Right lung (tissue), 5 donors: ENCODE data around the gene DNAJC5. TPM values are rescaled to one million over a fixed set of nuclear protein-coding genes. Genes with fewer than 3 reads are reported as not detected.
"Not testable (repeated sequence)": the region's sequence is repeated elsewhere in the genome, so short reads cannot be mapped to it uniquely, and the experiment has no call there.

Source experiments
- DNase-seq, 2 donors: peaks; one replicate each; pipeline ENCODE4 v3.0.0-alpha.2; 2013
- polyA plus RNA-seq, 5 donors: library from polyadenylated mRNA; unstranded; fragments of 120-200 nt; gene quantifications; one replicate each; pipeline versions ENCODE4 v1.2.1 to v1.2.3, GENCODE V29; 2013; ENCODE audit warnings: inconsistent platforms in 1 of 5, low replicate concordance in 1 of 5; ENCODE audit not compliant: insufficient read length in 5 of 5, insufficient read depth in 1 of 5

DNAJC5 gene
- polyA plus RNA-seq, 5 donors, result 16.2 to 32.5 (median 22.3) TPM

DNA sequence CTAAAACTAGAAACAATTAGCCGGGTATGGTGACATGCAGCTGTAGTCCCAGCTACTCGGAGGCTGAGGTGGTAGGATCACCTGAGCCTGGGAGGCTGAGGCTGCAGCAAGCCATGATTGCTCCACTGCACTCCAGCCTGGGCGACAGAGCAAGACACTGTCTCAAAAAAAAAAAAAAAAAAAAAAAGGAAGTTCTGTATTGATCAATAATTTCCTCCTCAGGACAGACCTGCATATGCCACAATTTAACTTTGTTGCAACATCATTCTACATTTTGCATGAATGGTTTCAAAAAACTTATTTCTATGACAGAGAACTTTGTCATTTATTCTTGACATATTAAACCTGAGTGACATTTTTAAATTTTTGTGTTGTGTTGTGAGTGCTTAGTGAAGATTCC, 5.5 kb downstream of the DNAJC5 start:
- DNase-seq, result no peak

DNA sequence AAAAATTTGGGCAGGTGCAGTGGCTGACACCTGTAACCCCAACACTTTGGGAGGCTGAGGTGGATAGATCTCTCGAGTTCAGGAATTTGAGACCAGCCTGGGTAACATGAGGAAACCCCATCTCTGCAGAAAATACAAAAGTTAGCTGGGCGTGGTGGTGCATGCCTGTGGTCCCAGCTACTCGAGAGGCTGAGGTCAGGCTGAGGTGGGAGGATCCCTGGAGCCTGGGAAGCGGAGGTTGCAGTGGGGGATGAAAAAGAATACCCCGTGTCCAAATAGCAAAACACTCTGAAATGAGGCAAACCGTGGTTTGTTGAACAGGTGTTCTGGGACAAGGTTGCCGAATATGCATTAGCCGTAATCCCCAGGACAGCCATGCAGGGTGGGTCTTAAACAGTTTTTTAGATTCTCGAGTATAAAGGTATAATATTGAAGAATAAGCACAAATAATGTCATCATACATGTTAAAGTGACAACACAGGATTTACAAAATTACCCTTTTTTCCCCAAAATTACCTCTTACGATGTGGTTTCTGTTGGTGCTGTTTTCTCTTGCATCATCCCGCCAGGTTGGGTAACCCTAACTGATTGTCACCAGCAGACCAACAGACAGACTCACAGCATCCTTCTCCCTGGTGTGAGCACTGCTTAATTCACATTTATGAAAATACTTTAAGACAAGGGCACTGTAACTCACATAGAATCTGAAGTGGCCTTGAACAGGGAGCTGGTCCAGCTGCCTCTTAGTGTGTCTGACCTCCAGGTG, 9.1 kb downstream of the DNAJC5 start:
- no peak for DNase-seq

DNA sequence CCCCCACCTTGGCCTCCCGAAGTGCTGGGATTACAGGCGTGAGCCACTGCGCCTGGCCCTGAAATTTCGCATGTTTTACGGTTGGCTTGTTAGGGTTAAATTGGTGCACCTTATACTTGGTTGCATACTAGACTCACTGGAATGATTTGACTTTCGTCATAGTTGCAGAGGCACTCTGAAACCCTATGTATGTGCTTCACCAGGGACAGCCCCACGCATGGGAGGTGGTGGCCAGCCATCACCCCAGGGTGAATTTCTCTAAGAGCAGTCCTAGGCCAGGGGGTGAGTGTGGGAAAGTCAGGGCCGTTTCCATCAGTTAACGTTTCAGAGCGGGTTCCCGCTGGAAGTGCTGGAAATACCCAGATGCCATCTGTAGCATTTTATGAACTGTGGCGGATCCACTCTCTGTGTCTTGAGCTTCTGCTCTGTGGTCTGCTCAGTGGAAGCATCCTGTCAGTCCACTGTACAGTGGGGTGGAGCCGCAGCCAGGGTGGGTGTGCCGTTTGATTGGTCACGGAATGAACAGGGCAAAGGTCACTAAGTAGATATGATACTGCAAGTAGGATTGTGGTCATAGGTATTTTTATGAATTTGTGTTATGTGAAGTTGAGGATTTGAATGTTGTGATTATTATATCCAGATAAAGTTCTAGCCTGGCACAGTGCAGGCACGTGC, 13.2 kb downstream of the DNAJC5 start:
- no peak for DNase-seq

DNA sequence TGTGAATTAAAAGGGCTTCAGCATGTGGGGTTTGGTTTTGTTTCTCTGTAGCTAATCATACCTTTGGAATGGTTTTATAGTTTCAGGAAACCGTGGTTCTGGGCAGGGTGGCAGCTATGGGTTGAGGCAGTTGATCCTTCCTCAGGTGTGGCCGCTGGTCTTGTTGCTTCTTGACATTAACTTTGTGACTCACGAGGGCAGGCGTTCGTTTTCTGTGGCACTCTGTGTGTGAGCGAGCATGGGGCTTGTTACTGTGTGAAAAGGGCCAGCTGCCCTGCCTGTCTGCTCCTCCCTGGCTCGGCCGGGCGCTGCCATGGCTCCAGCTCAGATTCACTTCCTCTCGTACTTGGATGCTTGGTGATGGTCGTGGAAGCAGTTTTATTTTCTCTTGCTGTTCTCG, 16.2 kb downstream of the DNAJC5 start:
- DNase-seq, result no peak

DNA sequence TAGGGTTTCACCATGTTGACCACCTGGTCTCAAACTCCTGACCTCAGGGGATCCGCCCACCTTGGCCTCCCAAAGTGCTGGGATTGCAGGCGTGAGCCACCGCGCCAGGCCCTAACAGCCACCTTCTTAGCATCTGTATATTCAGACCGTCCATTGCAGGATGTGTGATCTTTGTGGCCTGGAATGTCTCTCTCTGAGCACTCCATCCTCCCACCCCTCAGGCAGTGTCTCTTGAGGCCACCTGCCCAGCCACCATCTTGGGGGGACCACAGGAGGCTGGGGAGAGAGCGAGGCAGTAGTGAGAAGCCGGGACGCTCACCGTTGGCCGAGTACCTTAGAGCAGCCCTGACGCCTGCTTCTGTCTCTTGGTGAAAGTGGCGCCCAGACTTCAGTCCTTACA, 18.8 kb downstream of the DNAJC5 start:
- DNase-seq, result no peak

DNA sequence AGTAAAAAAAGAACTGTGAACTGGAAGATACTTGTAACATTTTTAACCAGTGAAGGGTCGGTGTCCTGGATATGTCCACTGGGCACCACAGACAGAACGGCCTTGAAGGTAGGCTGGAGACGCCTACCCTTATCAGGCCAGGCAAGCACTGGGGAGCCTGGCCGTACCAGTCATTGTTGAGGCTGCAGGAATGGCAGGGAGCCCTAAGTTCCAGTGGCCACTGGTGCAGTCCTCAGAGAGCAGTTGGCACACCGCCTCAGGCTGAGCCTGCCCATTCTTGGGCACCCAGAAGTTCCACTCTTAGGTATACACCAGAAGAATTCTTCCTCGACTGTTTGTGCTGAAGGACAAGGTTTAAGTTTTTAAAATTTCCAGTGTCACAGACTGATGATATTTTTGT, 20.5 kb downstream of the DNAJC5 start:
- no peak for DNase-seq

DNA sequence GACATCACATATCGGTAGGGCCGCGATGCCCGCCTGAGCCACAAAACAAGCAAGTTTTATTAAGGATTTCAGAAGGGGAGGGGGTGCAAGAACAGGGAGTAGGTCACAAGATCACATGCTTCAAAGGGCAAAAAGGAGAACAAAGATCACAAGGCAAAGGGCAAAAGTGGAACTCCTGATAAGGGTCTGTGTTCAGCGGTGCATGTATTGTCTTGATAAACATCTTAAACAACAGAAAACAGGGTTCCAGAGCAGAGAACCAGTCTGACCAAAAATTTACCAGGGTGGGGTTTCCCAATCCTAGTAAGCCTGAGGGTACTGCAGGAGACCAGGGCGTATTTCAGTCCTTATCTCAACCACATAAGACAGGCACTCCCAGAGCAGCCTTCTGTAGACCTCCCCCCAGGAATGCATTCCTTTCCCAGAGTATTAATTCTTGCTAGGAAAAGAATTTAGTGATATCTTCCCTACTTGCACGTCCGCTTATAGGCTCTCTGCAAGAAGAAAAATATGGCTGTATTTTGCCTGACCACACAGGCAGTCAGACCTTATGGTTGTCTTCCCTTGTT, 21.5 kb downstream of the DNAJC5 start:
- not testable (repeated sequence) for DNase-seq

DNA sequence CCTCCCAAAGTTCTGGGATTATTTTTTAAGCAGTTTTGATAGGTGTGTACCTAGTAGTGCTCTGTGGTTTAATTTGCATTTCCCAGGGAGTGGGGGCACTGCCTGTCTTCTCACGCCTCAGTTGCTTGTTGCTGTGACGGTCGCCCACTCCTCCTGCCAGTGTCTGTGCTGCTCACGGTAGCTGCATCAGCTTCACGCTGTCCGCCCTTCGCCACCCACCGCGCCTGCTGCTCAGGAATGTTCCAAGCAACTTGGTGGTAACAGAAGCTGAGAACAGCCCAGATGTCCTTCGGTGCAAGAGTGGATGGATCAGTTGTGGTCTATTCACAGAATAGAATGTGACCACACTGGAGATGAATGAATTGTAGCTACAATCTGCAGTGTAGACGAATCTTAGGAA, 22.9 kb downstream of the DNAJC5 start:
- no peak for DNase-seq

DNA sequence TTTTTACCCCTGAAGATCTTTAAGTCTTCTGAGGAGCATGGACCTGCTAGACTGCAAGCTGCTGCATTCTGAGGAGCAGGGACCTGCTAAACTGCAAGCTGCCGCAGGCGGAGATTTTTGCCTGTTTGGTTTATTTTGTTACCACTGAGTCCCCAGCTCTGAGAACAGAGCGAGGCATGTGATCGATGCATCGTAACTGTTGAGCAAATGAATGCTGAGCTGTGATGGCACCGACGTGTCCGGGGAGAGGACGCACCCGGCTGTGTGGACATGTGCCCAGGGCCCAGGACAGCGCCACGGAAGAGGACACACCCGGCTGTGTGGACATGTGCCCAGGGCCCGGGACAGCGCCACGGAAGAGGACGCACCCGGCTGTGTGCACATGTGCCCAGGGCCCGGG, 24.2 kb downstream of the DNAJC5 start:
- no peak for DNase-seq

DNA sequence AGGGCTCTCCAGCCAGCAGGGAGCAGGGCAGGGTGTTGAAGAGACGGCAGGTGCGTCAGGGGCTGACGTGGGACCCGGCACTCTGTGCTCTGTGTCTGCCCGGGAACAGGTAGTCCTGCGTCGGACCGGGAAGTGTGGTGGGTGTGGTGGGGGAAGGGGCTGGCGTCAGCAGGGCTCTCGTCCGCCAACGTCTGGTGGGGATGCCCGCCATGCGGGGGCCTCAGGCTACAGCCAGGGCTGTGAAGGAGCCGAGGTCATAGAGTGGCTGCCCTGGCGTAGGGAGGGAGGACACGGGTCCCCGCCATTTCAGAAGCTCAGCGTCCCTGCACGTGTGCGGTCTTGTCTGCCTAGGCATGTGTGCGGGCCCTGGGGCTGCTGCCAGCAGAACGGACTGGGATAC, 25.3 kb downstream of the DNAJC5 start:
- no peak for DNase-seq

DNA sequence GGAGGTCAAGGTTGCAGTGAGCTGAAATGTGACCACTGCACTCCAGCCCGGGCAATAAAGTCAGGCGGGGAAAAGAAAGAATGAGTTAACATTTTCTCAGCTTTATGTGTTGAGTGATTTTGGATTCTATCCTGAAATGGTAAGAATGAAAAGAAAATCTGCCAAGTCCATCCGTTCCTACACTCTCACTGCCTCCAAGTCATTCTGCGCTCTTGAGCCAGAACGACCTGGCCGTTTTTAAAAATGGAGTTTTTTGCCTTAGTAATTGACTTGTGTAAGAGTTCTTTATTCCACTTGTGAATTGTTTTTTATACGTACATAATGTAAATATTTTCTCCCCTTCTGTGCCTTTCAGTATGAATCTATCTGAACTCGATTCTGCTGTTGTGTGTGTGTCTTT, 28.7 kb downstream of the DNAJC5 start:
- DNase-seq, result no peak

DNA sequence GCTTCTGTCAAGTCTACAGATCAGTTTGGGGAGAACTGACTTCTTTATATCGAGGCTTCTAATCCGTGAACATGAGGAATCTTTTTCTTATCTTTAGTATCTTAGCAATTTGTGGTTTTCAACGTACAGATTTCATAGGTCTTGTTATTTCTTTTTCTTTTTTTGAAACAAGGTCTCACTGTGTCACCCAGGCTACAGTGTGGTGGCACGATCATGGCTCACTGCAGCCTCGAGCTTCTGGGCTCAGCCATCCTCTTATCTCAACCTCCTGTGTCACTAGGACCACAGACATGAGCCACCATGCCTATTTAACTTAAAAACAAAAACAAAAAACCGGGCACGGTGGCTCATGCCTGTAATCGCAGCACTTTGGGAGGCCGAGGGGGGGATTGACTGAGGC, 29.3 kb downstream of the DNAJC5 start:
- no peak for DNase-seq

DNA sequence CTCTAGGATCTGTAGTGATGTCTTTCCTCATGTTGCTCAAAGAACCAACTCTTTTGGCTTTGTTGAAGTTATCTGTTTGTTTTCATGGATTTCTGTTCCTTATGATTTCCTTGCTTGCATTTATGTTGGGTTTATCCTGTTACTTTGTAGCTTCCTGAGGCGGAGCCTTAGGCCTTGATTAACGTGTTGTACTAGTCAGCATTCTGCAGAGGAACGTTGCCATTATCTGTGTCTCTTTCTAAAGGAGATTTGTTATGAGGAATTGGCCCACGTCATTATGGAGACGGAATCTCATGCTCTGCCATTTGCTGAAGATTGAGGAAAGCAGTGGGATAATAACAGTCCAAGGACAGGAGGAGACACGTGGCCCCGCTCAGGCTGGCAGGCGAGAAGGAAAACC, 31.4 kb downstream of the DNAJC5 start:
- no peak for DNase-seq

DNA sequence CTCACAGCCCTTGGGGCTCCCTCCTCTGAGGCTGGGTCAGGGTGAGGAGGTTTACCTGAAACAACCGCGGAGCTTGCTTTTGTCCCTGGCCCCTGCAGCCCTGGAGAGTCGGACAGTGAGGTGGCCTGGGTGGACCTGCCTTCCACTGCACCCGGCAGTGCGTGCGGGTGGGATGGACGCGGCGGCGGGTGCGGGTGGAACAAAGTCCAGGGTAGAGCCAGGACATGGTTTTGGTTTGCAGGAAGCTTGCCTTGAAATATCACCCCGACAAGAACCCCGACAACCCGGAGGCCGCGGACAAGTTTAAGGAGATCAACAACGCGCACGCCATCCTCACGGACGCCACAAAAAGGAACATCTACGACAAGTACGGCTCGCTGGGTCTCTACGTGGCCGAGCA, 34.1 kb downstream of the DNAJC5 start:
- no peak for DNase-seq

DNA sequence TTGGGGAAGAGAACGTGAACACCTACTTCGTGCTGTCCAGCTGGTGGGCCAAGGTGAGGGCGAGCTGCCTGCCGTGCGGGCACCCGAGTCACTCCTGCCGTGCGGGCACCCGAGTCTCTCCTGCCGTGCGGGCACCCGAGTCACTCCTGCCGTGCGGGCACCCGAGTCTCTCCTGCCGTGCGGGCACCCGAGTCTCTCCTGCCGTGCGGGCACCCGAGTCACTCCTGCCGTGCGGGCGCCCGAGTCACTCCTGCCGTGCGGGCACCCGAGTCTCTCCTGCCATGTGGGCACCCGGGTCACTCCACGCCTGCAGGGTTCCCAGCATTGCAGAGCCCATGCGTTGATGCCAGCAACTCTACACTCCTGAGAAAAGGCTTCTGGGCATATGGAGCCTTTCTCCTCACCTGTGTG, 34.6 kb downstream of the DNAJC5 start:
- not testable (repeated sequence) for DNase-seq

DNA sequence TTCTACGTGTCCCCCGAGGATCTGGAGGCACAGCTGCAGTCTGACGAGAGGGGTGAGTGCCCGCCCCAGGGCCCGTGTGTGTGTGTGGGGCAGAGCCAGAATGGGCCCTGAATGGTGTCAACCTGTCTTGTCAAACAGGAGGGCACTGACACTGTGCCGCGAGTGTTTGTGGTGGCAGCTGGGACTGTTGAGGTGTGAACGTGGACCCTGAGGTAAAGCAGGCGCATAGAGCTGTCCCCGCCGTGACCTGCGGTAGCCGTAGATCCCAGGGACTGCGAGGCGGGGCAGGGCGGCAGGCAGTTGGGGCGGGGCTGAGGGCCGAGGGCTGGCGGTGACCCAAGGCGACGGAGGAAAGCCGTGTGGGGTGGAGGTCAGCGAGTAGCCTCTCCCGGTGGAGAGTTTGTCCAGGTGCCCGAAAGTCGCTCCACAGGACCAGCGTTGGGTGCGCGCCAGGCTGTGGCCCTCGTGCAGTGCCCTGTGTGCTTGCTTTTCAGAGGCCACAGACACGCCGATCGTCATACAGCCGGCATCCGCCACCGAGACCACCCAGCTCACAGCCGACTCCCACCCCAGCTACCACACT, 36.1 kb downstream of the DNAJC5 start:
- no peak for DNase-seq

DNA sequence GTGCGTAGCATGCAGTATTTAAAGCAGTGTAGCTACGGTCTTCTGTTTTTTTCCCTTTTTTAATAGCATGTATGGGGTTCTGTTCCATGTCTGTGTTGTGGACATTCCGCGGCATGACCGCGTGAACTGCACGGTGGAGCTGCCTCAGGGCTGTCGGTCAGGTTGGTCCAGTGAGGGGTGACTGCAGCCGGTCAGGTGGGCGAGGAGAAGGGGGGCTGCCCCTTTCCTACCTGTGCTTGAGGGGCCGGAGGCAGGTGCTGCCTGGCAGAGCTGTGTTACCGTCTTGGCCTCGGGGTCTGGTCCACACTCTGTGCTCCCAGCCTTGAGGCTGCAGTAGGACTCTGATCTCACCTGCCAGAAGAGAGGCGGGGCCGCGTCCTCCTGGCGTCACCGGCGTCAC, 36.8 kb downstream of the DNAJC5 start:
- no peak for DNase-seq

DNA sequence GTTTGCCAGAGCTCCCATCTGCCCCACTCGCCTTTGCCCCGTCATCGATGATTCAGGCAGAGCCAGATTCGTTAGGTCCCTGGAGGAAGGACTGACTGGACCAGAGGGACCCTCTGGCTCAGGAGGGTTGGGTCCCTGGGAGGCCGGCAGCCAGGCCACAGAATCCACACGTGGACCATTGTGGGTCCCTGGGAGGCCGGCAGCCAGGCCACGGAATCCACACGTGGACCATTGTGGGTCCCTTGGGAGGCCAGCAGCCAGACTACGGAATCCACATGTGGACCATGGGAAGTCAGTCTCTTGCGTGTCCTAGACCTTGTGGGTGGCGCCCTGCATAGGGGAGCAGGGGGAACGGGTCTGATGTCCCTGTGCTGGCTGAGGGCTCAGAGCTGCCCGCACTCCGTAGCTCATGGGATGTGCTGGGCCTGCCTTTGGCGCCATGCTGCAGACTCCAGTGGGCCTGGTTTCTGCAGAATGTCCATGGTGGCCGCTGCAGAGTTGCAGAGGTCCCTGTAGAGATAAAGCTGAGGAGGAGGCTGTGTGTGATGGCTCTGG, 37.8 kb downstream of the DNAJC5 start:
- no peak for DNase-seq

DNA sequence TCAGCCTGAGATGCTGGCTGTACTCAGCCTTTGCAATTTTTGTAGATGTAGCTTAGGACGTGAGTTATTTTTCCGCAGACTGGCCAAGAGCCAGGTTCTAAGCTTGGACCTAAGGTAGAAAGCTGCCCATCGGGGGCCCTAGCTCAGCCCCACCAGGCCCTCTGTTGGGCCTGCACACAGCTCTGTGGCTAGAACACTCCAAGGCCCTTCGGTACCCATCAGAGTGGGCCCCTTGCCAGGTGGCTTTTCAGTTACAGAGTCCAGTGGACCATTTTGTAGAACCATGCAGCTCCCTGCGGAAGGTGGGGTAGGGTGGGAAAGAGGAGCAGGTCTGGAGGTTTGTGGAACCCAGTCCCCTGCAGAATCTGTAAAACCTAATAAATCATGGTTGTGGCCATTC, 38.7 kb downstream of the DNAJC5 start:
- no peak for DNase-seq

DNA sequence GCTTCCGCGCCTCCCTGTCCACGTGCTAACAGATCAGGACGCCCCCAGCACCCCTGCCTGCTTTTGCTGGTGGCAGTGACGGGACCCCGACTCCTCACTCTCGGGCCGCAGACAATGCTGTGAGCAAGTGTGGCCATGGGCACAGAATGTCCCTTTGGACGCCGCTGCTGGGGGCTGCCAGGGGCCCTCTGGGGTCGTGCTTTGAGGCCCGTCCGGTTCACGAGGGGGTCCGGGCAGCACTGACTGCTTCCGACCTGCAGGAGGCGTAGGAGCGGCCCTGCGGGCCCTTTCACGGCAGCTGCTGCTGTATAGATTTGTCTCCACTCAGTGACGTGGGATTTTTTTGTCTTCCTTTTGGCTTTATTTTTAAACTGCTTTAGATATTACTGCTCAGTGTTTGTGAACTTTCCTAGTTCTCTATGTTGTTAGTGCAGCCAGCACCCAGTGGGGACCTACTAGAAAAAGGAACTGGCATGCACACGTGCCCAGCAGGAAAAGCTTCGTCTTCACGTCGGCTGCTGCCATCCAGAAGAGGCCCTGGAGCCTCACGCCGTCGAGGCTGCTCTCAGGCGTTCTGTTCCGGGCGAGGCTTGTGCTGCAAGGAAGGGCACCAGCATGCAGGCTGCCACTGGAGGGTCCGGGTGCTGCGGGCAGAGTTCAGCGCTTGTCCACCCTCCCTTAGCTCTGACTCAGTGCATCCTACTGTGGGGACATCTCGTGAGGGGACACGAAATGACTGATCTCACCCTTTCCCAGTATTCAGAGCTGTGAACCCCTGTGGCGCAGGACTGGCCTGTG, 39.5 kb downstream of the DNAJC5 start:
- DNase-seq, result no peak

DNA sequence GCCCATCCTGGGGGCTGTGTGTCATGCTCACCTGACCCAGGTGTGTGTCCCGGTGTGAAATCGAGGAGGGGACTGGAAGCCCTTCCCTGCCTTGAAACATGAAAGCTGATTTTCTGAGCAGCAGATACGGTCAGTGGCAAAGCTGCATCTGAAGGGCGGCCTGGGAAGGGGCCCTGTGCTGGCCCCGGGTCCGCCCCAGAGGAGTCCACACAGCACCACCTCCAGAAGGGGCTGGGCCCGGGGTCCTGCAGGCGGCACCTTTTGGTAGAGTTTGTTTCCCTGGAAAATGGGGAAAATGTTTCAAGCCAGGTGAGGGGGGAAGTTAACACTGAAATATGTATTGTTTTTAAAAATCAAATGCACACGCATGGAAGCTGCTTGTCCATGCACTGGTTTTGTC, 40.5 kb downstream of the DNAJC5 start:
- DNase-seq, result no peak

DNA sequence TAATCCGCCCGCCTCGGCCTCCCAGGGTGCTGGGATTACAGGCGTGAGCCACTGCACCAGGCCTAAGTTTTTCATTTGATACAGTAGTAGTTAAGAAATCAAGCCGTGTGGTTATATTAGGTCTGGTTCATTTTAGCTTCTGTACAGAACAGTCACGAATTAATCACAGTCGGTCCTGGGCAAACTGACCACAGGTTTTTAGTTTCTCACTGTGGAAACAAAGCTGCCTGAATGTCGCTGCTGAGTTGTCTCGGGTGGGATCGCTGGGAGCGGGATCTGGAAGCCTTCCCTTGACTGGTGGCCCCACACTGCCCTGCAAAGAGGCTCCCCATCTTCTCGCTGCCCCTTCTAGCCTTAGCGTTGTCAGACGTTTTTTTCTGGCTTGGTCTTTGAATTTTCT, 42.7 kb downstream of the DNAJC5 start:
- DNase-seq, result no peak
